COLO668 (cell line): ENCODE data around the gene RTN4RL1.
"Not testable (repeated sequence)": the region's sequence is repeated elsewhere in the genome, so short reads cannot be mapped to it uniquely, and the experiment has no call there.

Experiments used
- DNase-seq: peaks from one replicate; lab custom pipeline; 2025; ENCODE audit not compliant: unreplicated experiment; lab: John Stamatoyannopoulos, UW

Gene RTN4RL1

DNA sequence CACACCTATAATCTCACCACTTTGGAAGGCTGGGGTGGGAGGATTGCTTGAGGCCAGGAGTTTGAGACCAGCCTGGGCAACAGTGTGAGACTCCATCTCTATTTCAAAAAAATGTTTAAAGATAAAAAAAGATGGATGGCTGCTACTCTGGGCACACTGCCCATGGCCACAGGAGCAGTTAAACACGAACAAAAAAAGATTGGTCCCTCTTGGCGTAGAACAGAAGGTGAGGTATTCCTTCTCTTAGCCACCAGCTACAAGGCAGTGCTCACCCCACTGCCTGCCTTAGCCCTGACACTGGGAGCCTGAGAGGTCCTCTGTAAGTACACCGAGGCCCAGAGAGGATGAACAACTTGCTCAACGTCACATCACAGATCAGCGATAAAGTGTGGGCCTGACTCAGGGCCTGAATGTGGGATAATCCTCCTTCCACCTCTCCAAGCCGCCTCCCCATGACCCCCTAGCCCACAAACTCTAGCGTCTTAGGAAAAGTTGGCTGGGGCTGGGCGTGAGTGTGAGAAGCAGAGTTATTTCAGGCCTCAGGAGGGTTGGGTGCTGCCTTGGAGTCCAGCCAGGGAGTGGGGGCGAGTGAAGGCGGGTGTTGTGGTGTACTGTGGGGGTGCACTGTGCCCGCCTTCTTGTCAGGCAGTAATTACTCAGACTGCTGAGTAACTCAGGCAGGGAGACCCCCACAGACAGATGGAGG, 2.5 kb upstream of the RTN4RL1 start:
- DNase-seq: no peak

DNA sequence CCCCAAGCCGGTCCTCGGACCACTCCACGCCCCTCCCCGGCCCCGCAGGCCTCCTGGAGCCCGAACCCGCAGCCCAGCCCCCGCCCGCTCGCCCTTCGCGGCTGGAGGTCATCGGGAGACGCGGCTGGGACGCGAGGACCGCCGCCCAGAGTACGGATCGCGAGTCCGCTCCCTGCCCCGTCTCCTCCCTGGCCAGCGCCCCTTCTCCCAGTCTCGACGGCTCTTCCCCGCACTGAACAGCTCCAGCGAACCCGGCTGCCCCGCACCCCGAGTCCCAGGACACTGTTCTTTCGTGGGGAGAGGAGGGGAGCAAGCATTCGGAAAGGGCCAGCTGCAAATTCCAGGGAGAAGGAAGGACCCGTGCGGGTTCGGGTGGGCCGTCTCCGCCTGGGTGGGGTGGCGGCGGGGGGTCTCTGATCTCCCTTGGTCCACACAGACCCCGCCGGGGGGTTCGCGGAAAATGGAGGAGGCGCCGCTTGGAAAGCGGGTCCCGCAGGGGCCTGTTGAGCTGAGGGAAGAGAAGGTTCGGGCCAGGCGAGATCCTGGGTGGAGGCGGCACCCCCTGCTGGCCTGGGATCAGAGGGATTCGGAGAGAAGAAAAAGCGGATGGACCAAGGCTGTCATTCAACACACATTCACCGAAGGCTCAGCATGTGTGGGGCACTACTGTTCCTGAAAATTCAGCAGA, 632 bp upstream of the RTN4RL1 start:
- DNase-seq: peak; percentile 67

- peak; percentile 7 for DNase-seq
Observed at GRCh38 chr17:2024572-2025219, 438 bp downstream of the RTN4RL1 start.

DNA sequence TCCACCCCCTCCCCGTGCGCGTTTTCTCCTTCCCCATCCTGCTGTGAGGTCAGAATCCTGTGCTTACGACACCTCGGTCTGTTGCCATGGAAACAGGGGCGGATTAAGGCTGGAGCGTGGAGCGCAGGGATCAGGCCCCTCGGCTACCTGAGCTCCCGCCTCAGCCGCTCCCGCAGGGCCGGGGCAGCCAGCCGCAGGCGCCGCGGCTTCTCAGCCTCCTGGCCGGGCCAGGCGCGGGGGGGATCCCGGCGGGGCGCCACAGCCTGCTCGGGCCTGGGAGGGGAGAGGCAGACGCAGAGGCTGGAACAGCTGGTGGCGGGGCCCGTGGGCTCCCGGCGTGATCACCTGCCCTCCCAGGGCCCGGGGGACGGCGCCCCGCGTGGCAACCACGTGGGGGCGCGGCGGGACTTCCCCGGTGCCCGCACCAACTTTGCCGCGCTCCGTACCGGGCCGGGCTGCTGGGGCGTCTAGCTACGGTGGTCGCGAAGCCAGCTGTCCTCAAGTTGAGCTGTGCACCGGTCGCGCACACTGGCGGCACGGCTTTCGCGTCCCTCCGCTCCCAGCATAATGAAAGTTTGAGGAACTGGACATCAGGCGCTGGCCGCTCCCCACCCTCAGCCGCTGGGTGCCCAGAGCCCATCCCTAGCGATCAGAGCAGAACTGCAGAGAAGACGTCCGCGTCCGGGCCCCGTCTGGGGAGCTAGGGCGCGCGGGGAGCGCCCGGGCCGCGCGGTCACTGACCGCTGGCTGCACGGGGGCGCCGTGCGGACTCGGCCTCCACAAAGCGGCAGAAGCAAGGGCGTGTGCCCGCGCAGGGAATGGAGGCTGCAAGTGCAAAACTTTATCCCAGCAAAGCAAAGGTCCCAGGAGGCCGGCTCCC, 1.2 kb downstream of the RTN4RL1 start:
- peak; percentile 26 for DNase-seq

DNA sequence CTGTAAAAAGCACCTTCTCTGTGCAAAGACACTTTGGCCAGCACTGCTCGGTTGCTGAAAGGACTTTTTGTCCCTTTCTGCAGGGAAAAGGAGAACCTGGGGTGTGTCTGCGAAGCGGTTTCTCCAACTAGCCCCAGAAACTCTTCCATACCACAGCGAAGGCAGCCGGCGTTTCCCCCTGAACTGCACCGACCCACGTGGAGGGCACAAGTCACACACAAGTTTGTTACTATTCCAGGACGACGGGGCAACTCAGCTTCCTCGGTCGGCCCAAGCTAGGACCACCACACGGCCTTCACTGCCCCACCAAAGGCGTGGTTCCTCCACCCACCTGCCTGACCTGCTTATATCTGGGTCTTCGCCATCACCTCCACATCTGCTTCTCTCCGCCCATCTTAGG, 1.9 kb downstream of the RTN4RL1 start:
- DNase-seq: no peak

DNA sequence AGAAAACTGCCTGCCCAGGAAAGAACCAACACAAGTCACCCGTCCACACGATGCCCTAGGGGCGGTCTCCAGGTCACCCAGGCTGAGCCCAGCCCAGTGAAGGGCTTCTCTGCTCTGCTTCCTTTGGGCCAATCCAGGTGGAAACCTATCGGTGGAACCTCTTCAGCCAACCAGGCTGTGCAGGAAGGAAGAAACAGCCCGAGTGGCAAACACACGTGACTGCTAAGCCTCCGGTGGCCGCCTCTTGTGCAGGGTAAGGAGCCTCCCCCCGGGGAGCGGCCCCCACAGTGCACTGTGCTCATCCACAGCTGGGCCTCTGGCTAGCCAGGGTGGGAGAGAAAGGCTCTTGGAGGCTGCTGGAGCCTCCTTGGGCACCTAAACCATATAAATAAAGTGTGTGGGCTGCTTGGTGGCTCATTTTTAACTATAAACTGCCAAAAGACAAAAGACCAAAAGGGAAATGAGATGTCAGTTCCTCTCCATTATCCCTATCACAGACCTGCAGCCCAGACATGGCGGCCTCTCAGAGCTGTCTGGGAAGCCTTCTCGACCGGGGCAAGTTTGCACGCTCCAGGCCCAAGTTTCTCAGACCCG, 2.4 kb downstream of the RTN4RL1 start:
- DNase-seq: no peak

GRCh38 chr17:2020721-2021120, 4.4 kb downstream of the RTN4RL1 start:
- no peak for DNase-seq

DNA sequence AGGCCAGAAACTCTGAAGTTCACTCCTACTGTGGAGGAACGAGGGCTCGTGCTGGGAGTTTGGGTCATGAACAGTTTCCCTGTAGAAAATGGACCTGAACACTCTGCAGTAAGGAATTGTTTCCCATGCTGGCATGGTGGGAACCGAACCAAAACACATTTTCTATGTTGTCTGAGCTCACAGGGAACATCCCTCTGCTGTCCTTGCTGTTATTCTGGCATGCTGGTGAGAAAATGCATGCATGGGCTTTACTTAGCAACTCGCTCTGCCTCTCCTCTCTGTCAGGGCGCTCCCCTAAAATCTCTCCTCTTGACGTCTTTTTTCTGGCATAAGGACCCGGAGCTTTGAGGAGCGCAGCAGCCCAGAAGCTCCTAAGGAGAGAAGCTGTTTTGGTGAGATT, 5.4 kb downstream of the RTN4RL1 start:
- DNase-seq: no peak

- peak; percentile 67 for DNase-seq
Observed at GRCh38 chr17:2018716-2019510, 6.2 kb downstream of the RTN4RL1 start.

GRCh38 chr17:2017274-2017941, 7.7 kb downstream of the RTN4RL1 start:
- peak; percentile 21 for DNase-seq

DNA sequence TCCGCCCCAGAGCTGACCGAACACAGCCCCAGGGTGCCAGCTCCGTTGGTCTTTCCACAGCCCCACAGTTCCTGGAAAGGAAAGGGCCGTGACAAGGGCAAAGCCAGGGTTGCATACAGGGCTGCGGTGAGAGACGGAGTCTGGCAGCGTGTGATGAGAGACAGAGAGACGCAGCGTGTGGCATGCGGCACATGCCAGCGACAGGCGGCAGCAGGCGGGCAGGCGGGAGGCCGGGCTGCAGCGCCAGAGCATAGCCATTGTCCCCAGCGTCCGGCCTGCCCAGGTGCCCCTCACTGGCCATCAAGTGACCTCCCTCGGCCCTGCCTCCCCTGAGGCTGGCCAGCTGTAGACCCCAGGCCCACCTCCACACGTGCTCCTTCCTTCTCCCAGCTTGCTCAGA, 8.6 kb downstream of the RTN4RL1 start:
- no peak for DNase-seq

DNA sequence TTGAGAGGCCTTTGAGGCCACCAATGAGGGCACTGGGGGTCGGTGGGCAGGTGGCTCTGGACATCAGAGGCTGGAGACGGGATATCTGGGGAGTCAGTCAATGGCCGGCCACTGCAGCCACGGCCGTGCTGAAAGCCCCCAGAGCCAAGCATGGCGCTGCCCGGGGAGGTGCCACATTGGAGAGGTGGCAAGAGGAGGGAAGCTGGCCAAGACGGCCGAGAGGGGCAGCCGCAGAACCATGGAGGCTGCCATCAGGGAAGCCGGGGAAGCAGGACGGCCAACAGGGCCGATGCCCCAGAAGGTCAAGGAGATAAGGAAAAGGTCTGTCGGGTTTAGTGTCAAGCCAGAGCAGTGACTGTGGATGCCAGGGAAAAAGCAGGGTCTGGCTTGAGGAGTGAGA, 9.8 kb downstream of the RTN4RL1 start:
- DNase-seq: no peak

DNA sequence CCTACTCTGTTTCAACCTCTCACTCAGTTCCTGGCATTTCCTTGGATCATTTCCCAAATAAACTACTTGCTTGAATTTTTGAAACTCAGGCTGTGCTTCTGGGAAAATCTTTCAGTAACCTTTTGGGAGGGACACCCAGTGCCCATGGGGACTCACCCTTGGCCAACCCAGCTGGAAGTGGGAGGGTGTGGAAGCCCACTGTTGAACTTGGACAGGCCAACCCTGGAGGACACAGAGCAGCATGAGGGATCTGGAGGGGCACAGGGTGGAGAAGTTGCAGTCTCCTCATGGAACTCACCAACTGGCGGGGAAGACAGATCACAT, 11.2 kb downstream of the RTN4RL1 start:
- DNase-seq: no peak

DNA sequence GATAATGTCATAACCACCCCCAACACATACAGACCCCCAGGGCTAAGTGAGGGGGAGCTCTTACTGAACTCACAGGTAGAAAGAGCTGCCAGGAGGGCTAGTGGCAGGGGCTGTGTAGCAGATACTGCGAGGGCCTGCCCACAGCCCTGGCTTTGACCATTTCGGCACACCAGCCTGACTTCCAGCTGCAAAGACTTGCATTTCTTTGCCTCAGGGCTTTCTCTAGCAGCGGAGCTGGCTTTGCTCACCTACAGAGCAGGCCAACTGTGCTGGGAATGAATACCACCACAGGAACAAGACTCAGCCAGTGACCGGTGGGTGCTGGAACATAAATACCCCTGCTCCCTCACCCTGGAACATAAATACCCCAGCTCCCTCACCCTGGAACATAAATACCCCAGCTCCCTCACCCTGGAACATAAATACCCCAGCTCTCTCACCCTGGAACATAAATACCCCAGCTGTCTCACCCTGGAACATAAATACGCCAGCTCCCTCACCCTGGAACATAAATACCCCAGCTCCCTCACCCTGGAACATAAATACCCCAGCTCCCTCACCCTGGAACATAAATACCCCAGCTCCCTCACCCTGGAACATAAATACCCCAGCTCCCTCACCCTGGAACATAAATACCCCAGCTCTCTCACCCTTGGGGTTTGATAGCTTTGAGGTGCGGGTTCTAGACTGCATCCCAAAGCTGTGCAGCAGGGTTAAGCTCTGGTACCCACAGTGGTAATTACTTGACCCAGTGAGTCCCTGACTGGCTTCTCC, 11.7 kb downstream of the RTN4RL1 start:
- not testable (repeated sequence) for DNase-seq

DNA sequence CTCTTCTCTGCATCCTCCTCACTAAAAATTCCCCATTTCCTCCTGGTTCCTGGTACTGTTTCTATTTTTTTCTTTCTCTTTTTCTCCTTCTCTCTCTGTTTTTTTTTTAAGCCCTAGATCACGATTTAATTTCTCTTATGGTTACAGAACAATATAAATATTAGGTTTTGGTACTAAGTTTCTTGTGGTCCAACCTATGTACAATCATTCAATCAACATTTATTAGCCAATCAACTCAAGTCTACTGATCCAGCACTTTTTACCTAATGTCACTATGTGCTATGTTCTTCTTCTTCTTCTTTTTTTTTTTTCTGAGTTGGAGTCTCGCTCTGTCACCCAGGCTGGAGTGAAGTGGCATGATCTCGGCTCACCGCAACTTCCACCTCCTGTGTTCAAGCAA, 12.6 kb downstream of the RTN4RL1 start:
- DNase-seq: no peak

DNA sequence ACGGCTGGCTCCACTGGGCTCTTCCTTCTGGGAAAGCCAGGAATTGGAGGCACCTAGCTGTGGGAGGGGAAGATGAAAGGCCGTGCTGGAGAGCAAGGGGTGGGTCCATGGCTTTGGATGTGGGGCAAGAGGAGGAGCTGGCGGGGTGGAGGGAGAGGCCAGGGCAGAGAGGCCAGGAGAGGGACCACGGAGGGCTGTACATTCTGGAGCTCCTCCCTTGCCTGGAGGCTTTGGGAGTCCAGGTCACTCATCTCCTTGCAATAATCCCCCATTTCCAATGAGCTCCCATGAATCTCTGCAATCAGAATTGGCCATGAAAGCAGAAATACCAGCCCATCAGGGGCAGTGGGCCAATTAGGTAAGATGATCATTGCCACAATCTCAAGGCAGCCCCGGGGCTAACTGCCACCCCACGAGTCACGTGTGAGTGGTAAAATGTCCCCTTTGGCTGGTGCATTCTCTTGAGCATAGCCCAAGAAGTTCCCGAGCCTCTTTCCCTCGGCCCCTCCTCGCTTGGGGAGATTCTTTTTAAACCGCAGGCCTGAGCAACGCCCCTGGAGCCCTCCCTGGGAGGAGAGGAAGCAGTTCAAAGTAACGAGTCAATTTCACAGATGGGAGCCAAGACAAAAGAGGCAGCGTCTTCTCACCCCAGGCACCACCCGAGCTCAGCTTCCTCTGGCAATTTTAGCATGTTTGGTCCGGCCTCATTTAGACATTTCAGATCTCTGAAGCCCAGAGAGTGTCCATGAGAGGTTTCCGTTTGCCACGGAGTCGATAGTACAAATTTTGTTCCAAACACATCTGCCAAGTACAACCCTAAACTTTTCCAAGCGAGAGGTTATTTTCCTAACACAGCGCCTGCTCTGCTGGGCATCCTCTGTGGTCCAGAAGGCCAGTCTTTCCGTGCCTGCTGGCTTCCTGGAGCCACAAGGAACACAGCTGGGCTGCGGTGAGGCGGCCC, 13.4 kb downstream of the RTN4RL1 start:
- no peak for DNase-seq

GRCh38 chr17:2009737-2010136, 15.4 kb downstream of the RTN4RL1 start:
- no peak for DNase-seq
